GM18507 (cell line): ENCODE data around the gene ASIC5.
A peak's percentile ranks its signal among the peaks of the same experiment; 100 is the strongest.
"Not testable (repeated sequence)": the region's sequence is repeated elsewhere in the genome, so short reads cannot be mapped to it uniquely, and the experiment has no call there.

Experiments used
- DNase-seq: peaks from one replicate; pipeline ENCODE4 v3.0.0; 2011; ENCODE audit warnings: low read depth; ENCODE audit not compliant: insufficient read length; ENCODE audit errors: extremely low spot score
- FAIRE-seq: peaks from 2 replicates; lab custom pipeline; 2011; peaks lifted over from hg19 to GRCh38; lab: Jason Lieb, UNC

The ASIC5 gene

DNA sequence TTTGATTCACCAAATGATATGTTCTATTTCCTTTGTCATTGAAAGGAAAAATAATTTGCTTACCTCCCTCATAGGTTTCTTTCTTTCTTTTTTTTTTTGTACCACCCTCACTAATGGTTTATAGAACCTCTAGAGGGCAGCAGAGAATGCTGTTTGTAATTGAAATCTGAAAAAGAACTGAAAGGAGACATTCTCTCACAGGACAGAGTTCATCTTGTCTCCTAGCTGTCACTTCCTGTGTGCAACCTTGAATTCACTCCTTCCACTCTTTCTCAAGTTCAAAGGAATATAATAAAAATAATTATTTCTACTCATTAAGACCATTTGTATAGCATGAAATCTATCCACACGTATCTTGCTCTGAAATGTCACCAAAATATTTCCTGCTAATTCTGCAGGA lies 56.2 kb downstream of the ASIC5 start:
- FAIRE-seq (peak; percentile 90), DNase-seq (peak; percentile 33)

DNA sequence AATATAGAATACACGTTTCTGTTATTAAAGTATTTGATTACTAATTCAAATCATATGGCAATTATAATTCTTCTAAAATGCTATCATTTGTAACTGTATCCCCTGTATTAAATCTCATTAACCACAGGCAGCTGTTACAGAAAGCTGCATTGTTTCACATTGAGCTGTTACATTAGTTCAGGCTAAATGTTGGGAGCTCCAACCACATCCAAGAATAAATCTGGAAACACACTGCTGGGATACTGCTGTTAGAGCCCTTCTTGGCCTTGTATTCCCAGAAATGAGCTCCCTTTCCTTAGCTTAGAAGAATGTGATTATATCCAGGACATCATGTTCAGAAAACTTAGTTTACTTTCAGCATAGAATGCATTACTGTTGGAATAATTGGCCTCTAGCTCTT lies 59.1 kb downstream of the ASIC5 start:
- DNase-seq (no peak), FAIRE-seq (no peak)

DNA sequence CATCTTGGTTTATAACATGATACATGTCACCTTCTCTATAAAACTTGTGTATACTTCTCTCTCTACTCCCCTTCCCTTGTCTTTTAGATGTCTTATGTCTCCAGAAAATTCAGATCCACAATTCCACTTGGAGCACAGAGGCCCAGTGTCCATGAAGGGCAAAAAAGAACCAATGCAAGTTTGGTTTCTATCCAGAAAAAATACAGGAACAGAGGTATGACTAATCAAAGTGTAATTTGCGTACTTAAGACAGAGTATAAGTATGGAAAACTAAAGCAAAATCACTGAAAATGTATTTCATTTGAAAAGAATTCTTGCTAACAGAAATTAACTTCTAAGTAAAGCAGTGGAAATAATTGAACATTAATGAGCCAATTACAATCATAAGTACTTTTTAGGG lies 61.1 kb downstream of the ASIC5 start:
- FAIRE-seq (no peak), DNase-seq (no peak)

DNA sequence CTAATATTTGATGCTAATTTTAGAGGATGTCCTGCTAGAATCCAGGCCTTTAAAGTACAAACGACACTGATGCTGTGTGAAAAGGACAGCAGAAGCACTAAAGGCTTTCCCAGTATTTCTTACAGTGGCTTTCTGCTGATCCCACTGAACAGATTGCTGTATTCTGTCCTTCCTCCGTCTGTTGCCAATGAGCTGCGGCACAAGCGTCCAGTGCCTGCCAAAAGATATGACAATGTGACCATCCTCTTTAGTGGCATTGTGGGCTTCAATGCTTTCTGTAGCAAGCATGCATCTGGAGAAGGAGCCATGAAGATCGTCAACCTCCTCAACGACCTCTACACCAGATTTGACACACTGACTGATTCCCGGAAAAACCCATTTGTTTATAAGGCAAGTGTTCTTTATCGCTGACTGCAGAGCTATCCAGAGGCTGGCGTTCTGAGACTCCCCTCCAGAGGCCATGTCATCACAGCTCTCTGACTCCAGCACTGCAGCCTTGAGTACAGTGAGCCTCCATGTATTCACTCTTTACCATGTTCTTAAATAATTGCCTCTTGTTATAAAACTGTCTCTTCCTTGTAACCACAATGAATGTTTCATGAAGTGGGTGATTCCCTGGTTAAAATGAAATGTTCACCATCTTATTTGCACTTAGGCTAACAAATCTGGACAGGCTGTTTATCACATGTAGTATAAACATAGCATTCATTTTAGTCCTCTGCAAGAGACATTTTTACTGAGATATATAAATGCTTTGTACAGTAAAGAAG lies 63.7 kb downstream of the ASIC5 start:
- FAIRE-seq (no peak), DNase-seq (no peak)

DNA sequence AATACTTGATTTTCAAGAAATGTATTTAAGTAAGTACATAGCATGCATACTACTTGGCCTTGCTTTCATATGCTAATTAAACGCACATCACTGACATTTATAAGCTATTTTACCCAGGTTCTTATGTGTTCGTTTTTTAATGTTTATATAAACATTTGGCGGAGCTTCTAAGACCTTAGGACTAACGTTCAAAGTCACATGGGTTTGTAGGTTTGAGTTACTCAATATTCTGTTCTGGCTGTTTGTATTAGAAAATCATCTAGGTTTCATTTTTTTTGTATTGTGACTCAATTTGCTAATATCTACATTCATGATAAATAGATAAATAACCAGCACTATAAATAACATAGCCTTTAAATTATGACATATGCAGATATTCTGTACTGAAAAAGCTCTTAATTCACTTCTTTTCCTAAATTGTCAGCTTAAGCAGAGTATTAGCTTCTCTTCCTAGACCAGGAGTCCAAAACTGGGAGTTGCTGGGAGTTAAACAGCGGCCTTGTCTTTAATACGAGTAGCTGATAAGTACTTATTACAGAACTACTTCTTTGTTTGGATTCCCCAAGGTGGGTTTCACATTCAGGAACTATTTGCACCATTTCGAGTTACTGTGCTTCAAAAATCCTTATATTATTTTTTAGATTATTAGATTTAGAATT lies 65.3 kb downstream of the ASIC5 start:
- FAIRE-seq: no peak

DNA sequence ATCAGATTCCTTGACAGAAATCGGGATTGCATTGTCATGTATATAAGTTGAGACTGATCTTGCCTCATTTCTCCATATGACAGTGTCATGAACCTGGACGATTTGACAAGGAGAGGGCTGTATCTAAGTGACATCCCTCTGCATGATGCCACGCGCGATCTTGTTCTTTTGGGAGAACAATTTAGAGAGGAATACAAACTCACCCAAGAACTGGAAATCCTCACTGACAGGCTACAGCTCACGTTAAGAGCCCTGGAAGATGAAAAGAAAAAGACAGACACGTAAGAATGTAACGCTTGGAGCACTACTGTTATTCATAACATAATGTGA lies 66.3 kb downstream of the ASIC5 start:
- DNase-seq: no peak
- FAIRE-seq: no peak

More for the DNA sequence above, 65.3 kb downstream of the ASIC5 start:
- DNase-seq: no peak

DNA sequence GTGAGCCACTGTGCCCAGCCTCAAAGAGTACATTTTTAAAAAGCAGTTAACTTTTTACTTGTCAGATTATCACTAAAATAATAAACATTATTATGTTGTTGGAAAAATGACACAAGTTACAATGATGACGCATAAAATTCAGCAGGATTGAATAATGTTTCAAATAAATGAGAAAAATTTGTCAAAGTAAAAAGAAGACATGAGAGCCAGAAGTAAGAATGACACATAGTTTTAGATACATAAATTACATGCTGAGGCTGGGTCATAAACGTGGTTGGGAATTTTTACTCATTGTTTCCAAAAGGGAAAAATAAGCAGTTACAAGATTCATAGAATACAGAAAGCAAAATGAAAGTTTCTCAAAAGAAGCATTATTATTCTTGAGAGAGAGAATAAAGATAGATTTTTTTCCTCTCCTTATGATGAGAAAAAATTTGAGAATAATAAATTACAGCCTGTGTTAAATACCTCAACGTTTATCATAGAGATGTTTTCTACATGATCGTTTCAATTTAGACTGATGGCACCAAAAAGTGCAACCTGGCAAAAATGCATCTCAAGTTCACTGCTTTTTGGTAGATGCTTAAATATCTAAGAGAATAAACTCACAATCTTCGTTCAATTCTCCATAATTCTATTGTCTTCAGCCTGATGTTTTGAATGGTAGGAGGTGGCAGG lies 66.8 kb downstream of the ASIC5 start:
- DNase-seq (no peak), FAIRE-seq (no peak)

DNA sequence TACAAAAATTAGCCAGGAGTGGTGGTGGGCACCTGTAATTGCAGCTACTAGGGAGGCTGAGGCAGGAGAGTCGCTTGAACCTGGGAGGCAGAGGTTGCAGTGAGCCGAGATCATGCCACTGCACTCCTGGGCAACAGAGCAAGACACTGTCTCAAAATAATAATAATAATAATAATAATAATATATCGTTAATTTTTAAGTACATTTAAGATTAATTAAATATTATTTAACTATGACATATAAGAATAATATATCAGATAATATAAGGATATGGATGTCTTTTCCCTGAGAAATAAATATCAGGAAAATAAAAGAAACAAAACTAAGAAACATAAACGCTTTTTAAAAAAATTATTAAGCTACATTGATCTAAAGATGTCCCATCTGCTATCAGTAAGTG lies 68.5 kb downstream of the ASIC5 start:
- FAIRE-seq: not testable (repeated sequence)

DNA sequence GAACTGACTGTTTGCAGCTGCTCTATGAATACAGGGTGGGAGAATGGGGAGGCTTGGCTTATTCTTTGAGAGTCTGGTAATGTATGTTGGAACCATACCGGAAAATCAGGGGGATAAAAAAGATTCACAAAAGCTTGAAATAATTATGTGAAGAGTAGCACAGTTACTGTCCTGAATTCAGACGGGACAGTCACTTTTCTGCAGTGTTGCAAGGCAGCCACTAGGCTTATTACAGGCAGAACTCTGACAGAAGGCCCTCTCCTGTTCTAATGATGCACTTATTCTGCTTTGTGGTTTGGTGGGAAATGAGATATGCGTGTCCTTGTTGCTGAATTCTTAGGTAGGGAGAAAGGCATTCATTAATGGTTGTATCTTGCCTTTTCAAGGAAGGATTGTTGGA lies 70.1 kb downstream of the ASIC5 start:
- FAIRE-seq: no peak
- DNase-seq: no peak

More for the DNA sequence above, 68.5 kb downstream of the ASIC5 start:
- DNase-seq: not testable (repeated sequence)

DNA sequence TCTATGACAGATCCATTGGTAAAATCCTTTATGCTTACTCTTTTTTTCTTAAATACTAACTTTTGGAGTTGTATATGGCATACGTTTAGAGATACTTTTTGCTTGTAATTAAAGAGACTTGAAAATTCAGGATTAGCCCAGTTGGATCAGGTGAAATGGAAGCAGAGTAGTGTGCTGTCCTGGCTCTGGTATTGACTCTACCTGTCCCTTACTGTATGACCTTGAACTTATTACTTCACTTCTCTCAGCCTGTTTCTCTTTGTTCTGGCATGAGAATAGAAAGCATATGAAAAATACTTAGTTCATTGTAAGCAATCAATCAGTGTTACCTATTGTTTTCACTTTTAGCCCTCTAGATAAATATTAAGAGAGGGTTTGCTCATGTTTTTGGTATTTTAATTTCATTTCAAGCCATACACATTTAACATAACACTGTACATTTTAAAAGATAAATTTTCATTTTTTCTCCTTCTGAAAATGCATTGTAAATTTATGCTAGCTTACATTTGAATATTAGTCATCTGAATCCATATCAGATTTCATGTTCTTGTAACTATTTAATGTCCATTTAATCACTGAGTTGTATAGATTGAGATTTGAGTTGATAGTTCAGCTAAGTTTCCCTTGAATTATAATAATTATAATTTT lies 71.4 kb downstream of the ASIC5 start:
- DNase-seq (no peak), FAIRE-seq (no peak)

DNA sequence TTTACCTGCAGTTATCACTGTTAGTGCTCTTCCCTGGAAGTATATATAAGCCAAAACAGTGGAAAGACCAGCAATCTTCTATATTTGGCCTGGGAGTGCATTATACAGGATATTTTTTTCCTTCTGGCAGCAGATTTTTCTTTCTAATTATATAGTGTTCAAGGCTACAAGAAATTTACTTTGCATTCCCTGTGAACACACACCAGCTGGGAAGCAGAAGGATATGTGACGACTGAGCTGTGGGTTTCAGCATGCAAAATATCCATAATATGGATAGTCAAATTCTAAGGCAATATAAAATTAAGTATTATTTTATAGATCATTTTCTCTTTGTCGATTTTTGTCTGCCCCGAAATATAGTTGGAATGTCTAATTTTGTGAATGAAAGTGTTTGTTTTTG lies 76.1 kb downstream of the ASIC5 start:
- no peak for FAIRE-seq
- no peak for DNase-seq

DNA sequence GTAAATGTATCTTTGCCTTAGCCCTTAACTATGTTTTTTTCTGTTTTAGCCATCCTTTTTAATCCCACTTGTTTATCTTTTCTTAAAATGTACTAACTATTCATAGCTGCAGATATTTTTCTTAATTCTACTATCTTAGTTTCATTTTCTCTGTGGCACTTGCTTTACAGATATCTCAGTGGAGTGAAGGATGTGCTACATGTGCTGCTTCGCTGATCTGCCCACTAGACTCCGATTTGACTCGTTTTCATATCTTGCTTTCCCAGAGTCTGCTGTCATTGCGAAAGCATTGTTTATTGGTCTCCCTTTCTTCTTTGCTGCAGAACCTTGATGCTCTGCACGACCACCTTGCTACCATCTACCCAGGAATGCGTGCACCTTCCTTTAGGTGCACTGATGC lies 76.7 kb downstream of the ASIC5 start:
- FAIRE-seq (peak; percentile 24), DNase-seq (no peak)

DNA sequence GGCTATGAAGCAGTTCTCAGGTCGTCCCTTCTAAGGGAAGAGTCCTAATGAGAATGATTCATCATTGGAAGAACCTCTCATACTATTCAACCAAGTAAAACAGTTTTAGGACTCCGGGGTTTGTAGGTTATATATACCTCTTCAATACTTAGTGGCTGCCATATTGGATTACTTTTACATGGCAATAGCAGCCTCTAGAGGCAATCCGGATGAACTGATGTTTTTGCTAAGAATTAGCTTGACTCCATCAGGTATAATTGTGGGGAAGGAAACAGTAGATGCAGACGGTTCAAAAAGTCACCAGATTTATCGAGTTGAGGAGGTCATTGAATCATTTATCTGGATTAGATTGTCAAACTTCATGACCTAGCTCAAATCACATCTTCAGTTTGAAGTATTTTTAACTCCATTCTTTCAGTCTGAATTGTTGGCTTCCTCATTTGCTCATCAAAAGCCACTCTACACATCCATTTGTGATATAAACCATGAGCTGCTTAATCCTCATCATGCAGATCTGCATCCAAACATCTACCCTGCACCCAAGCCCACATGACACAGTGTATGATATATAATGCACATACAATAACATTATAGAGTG lies 78.9 kb downstream of the ASIC5 start:
- FAIRE-seq: peak; percentile 81

DNA sequence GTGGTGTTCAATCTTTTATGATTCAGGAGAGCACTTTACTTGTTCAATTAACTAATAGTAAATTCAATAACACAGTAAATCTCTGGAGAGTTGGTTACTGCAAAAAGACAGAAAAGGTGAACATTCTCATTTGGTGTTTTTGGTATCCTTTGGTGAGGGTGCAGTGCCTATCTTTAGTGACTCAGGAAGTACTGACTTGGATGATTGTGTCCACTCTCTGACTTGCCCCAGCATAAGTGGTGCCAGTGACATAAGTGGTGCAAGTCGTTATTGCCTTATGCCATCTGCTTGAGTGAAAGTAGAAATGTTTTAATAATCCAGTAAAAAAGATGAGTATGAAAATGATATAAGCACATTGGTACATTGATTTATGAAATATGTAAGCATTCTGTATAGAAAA lies 80.2 kb downstream of the ASIC5 start:
- FAIRE-seq: no peak
- no peak for DNase-seq

More for the DNA sequence above, 78.9 kb downstream of the ASIC5 start:
- DNase-seq: peak; percentile 3

DNA sequence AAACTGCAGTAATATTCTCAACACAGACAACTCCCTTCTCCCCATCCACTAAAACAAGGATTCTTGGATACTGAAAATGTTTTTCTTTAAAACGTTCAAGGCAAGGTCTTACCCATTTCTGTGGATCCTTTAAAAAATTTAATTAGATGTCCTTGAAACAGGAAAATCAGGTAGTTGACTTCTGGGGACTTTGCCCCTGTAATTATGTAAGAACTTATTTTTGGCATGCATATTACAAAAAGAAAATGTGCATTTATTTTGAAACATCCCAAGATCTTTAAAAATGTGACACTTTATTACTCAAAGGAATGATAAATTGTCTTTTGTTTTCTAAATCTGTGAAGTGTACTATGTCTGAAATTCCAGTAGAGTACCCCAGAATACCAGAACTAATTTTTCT lies 81.4 kb downstream of the ASIC5 start:
- no peak for DNase-seq
- no peak for FAIRE-seq

DNA sequence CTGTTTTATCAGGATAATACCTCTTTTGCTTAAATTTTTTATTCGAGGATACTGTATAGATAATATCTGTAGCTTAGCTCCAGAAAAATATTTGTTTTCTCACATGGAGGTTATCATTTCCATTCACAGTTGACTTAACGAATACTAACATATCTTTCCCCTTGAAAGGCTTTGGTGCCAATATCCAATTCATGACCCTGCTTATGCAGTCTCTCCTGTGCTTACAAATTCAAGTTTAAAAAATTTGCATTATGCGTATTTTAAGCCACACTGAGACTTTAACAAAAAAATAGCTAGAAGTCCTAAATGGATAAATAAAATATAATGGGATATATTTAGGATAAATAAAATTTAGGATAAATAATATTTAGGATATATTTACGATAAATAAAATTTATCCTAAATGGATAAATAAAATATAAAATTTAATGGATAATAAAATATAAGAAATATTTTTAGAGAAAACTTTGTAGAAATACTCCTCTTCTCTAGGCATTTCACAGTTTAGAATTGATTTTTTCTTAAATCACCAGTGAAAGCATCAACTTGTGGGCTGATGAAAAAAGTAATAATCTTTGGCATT lies 84.7 kb downstream of the ASIC5 start:
- DNase-seq (no peak), FAIRE-seq (no peak)

DNA sequence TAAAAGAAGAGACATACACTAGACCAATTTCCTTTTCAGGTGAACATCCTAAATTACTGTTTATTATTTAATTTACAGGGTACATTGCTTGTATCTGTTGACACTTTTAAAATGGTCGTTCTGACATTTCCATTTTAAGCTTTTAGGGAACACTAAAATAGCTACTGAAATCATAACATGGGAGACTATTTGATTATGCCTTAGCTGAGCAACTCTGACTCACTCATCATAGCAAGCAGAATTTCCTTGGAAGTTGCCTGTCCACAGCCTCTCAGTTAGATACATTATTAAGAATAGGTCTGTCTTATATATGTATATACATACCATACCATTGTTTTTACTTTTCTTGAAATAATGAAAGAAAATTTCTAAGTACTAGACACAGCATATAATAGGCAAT lies 85.3 kb downstream of the ASIC5 start:
- DNase-seq (no peak), FAIRE-seq (no peak)
